ENCODE data around the gene WHRN.
A peak's percentile ranks its signal among the peaks of the same experiment; 100 is the strongest.

WHRN gene

GRCh38 chr9:114492991-114493390 lies 12.3 kb downstream of the WHRN start:
- no peak for DNase-seq (ENCODE audit: low spot score)

- no peak for DNase-seq (ENCODE audit: low spot score)
These were observed 13.8 kb downstream of the WHRN start for GRCh38 chr9:114491430-114492003.

- DNase-seq (ENCODE audit: low spot score) = no peak
These were observed 15.3 kb downstream of the WHRN start for GRCh38 chr9:114489928-114490327.

GRCh38 chr9:114488398-114489129 lies 16.7 kb downstream of the WHRN start:
- DNase-seq (ENCODE audit: low spot score) = no peak

- DNase-seq (ENCODE audit: low spot score) = peak; percentile 82
These were observed 17.5 kb downstream of the WHRN start for GRCh38 chr9:114487607-114488300.

GRCh38 chr9:114486205-114486963 lies 18.9 kb downstream of the WHRN start:
- no peak for DNase-seq (ENCODE audit: low spot score)

GRCh38 chr9:114484854-114485443 lies 20.3 kb downstream of the WHRN start:
- peak; percentile 67 for DNase-seq (ENCODE audit: low spot score)

GRCh38 chr9:114484215-114484853 lies 20.9 kb downstream of the WHRN start:
- no peak for DNase-seq (ENCODE audit: low spot score)

- DNase-seq (ENCODE audit: low spot score) = no peak
These were observed 21.8 kb downstream of the WHRN start for GRCh38 chr9:114483499-114483898.

GRCh38 chr9:114482593-114482992 lies 22.7 kb downstream of the WHRN start:
- no peak for DNase-seq (ENCODE audit: low spot score)

- DNase-seq (ENCODE audit: low spot score) = no peak
These were observed 23.5 kb downstream of the WHRN start for GRCh38 chr9:114481789-114482188.

- no peak for DNase-seq (ENCODE audit: low spot score)
These were observed 24.4 kb downstream of the WHRN start for GRCh38 chr9:114480746-114481435.

- DNase-seq (ENCODE audit: low spot score) = no peak
These were observed 26.4 kb downstream of the WHRN start for GRCh38 chr9:114478871-114479270.

- no peak for DNase-seq (ENCODE audit: low spot score)
These were observed 26.8 kb downstream of the WHRN start for GRCh38 chr9:114478459-114478858.

- DNase-seq (ENCODE audit: low spot score) = no peak
These were observed 27.6 kb downstream of the WHRN start for GRCh38 chr9:114477642-114478041.

GRCh38 chr9:114476891-114477469 lies 28.3 kb downstream of the WHRN start:
- DNase-seq (ENCODE audit: low spot score) = no peak

GRCh38 chr9:114475412-114476135 lies 29.7 kb downstream of the WHRN start:
- DNase-seq (ENCODE audit: low spot score) = no peak

GRCh38 chr9:114474425-114474824 lies 30.8 kb downstream of the WHRN start:
- DNase-seq (ENCODE audit: low spot score) = no peak

GRCh38 chr9:114473447-114473801 lies 31.8 kb downstream of the WHRN start:
- no peak for DNase-seq (ENCODE audit: low spot score)
